H1 (cell line): ENCODE results near the gene MS4A5. TPM values are rescaled to one million over a fixed set of nuclear protein-coding genes. Genes with fewer than 3 reads are reported as not detected.

ENCODE experiments used
- CTCF ChIA-PET: fragments of 300-600 bp; sonication (Branson Sonifier 250); formaldehyde crosslinking; loops from one replicate; lab custom pipeline; 2021; ENCODE audit not compliant: partially characterized antibody; lab: Charles Lee
- POLR2A ChIA-PET: fragments of 300-600 bp; sonication (Branson Sonifier 250); formaldehyde crosslinking; loops from one replicate; lab custom pipeline; 2021; ENCODE audit warnings: inconsistent platforms; ENCODE audit not compliant: partially characterized antibody; lab: Charles Lee
- DNase-seq, 2 experiments: peaks; one replicate each; pipeline versions ENCODE4 v3.0.0 to v3.0.0-alpha.2; 2010 to 2022; ENCODE audit warnings: low spot score in 2 of 2, low read depth in 1 of 2, mixed read lengths in 1 of 2
- FAIRE-seq: peaks from 2 replicates; lab custom pipeline; 2011; peaks lifted over from hg19 to GRCh38; lab: Jason Lieb, UNC
- H2AFZ ChIP-seq: 2 replicates; pipeline ENCODE4 v1.8.1; 2012; ENCODE audit warnings: low read length, inconsistent platforms
- H2AK5ac ChIP-seq: 2 replicates; pipeline ENCODE4 v1.6.1; 2013; ENCODE audit warnings: low read depth, low read length
- H2BK120ac ChIP-seq: replicated peaks from 2 replicates; pipeline ENCODE3; 2013; ENCODE audit warnings: low read depth, low read length, inconsistent platforms
- H2BK12ac ChIP-seq: 2 replicates; pipeline ENCODE4 v1.6.1; 2013; ENCODE audit warnings: low read depth, low read length
- H2BK15ac ChIP-seq: 2 replicates; pipeline ENCODE4 v1.6.1; 2013; ENCODE audit warnings: low read length
- H2BK20ac ChIP-seq: 2 replicates; pipeline ENCODE4 v1.6.1; 2013; ENCODE audit warnings: low read length
- H2BK5ac ChIP-seq: 2 replicates; pipeline ENCODE4 v1.6.1; 2013; ENCODE audit warnings: low read depth, low read length
- H3K14ac ChIP-seq: 2 replicates; pipeline ENCODE4 v1.6.1; 2013; ENCODE audit warnings: inconsistent platforms; ENCODE audit not compliant: insufficient read length
- H3K18ac ChIP-seq: 2 replicates; pipeline ENCODE4 v1.6.1; 2013; ENCODE audit warnings: low read length; ENCODE audit errors: extremely low read depth
- H3K23ac ChIP-seq: 2 replicates; pipeline ENCODE4 v1.6.1; 2013; ENCODE audit warnings: inconsistent platforms; ENCODE audit not compliant: insufficient read length
- H3K23me2 ChIP-seq: 2 replicates; pipeline ENCODE4 v1.6.1; 2013; ENCODE audit warnings: low read depth, low read length
- H3K27ac ChIP-seq: 2 replicates; pipeline ENCODE4 v1.6.1; 2011; ENCODE audit warnings: low read depth, low read length, inconsistent platforms
- H3K27me3 ChIP-seq, 4 experiments: replicated peaks in 1 of 4; 1 replicate in 1 of 4; 2 replicates in 3 of 4; pipeline versions ENCODE4 v1.6.1 to v1.8.1; 2011 to 2013; ENCODE audit warnings: low read length in 3 of 4, mild to moderate bottlenecking in 3 of 4, inconsistent platforms in 2 of 4, mixed read lengths in 2 of 4, moderate library complexity in 1 of 4; ENCODE audit not compliant: control insufficient read depth in 3 of 4, insufficient read depth in 3 of 4; ENCODE audit errors: extremely low read depth in 1 of 4
- H3K36me3 ChIP-seq, 4 experiments: 2 replicates each; pipeline versions ENCODE4 v1.6.1 to v1.8.1; 2011 to 2013; ENCODE audit warnings: mild to moderate bottlenecking in 4 of 4, low read length in 3 of 4, moderate library complexity in 2 of 4, control low read depth in 1 of 4, inconsistent platforms in 1 of 4; ENCODE audit not compliant: insufficient read depth in 4 of 4, control insufficient read depth in 2 of 4
- H3K4ac ChIP-seq: replicated peaks from 2 replicates; pipeline ENCODE3; 2013; ENCODE audit warnings: low read length, low read depth, mixed read lengths, inconsistent platforms; ENCODE audit not compliant: insufficient read length
- H3K4me1 ChIP-seq, 4 experiments: replicated peaks in 1 of 4; 1 replicate in 1 of 4; 2 replicates in 3 of 4; pipeline versions ENCODE4 v1.6.1 to v1.8.1; 2011 to 2013; ENCODE audit warnings: low read length in 3 of 4, inconsistent platforms in 2 of 4, mixed read lengths in 1 of 4; ENCODE audit not compliant: insufficient read depth in 4 of 4, control insufficient read depth in 3 of 4
- H3K4me2 ChIP-seq, 2 experiments: 2 replicates each; pipeline versions ENCODE4 v1.6.1 to v1.8.1; 2011 to 2013; ENCODE audit warnings: low read depth in 2 of 2, low read length in 2 of 2, control low read depth in 1 of 2, inconsistent platforms in 1 of 2, mild to moderate bottlenecking in 1 of 2; ENCODE audit not compliant: insufficient read depth in 1 of 2
- H3K4me3 ChIP-seq, 4 experiments: fragments of 200-600, 300-600 bp in 1 of 4; sonication (generic), shearing (Covaris generic), sonication (Bioruptor Twin) in 1 of 4; 2 replicates each; pipeline versions ENCODE4 v1.5.1 to v1.8.1; 2011 to 2016; ENCODE audit warnings: low read length in 4 of 4, low read depth in 3 of 4, control low read depth in 2 of 4, inconsistent platforms in 2 of 4, mild to moderate bottlenecking in 2 of 4, mixed read lengths in 1 of 4, moderate library complexity in 1 of 4; ENCODE audit not compliant: insufficient read depth in 2 of 4; ENCODE audit errors: extremely low read depth in 1 of 4
- H3K56ac ChIP-seq: replicated peaks from 2 replicates; pipeline ENCODE3; 2013; ENCODE audit warnings: low read depth, mild to moderate bottlenecking, mixed read lengths, low read length, inconsistent platforms; ENCODE audit not compliant: insufficient read length
- H3K79me1 ChIP-seq: 2 replicates; pipeline ENCODE4 v1.6.1; 2013; ENCODE audit warnings: low read depth, low read length, control low read depth
- H3K79me2 ChIP-seq, 2 experiments: 2 replicates each; pipeline versions ENCODE4 v1.6.1 to v1.8.1; 2012 to 2013; ENCODE audit warnings: low read length in 2 of 2, mild to moderate bottlenecking in 2 of 2, inconsistent platforms in 1 of 2; ENCODE audit not compliant: insufficient read depth in 2 of 2, control insufficient read depth in 1 of 2
- H3K9ac ChIP-seq, 4 experiments: replicated peaks in 1 of 4; 1 replicate in 1 of 4; 2 replicates in 3 of 4; pipeline versions ENCODE4 v1.6.1 to v1.8.1; 2011 to 2013; ENCODE audit warnings: low read depth in 3 of 4, low read length in 3 of 4, control low read depth in 2 of 4, mild to moderate bottlenecking in 2 of 4, moderate library complexity in 2 of 4, inconsistent platforms in 1 of 4; ENCODE audit errors: extremely low read depth in 1 of 4
- H3K9me3 ChIP-seq, 2 experiments: 2 replicates each; pipeline versions ENCODE4 v1.6.1 to v1.8.1; 2012 to 2013; ENCODE audit warnings: mild to moderate bottlenecking in 2 of 2, moderate library complexity in 2 of 2, control low read depth in 1 of 2, inconsistent platforms in 1 of 2, low read depth in 1 of 2, low read length in 1 of 2, mixed read lengths in 1 of 2; ENCODE audit not compliant: insufficient read depth in 2 of 2
- H4K20me1 ChIP-seq, 2 experiments: replicated peaks in 1 of 2; 2 replicates each; pipeline versions ENCODE3 to v1.8.1; 2011 to 2013; ENCODE audit warnings: inconsistent platforms in 2 of 2, low read length in 2 of 2, mild to moderate bottlenecking in 1 of 2; ENCODE audit not compliant: insufficient read depth in 2 of 2, control insufficient read depth in 1 of 2
- H4K5ac ChIP-seq: 2 replicates; pipeline ENCODE4 v1.6.1; 2013; ENCODE audit warnings: low read length, low read depth, mixed read lengths, inconsistent platforms; ENCODE audit not compliant: insufficient read length
- H4K8ac ChIP-seq: 2 replicates; pipeline ENCODE4 v1.8.0; 2013; ENCODE audit warnings: mild to moderate bottlenecking, moderate library complexity, low read length, inconsistent platforms; ENCODE audit not compliant: insufficient read depth; ENCODE audit errors: extremely low read depth
- H4K91ac ChIP-seq: replicated peaks from 2 replicates; pipeline ENCODE3; 2013; ENCODE audit warnings: low read length, mixed read lengths, inconsistent platforms; ENCODE audit not compliant: insufficient read length
- BRCA1 ChIP-seq: IDR thresholded peaks from 2 replicates; pipeline ENCODE4 v1.6.1; 2012; ENCODE audit warnings: low read depth, low read length, improper control_type of control experiment
- CEBPB ChIP-seq: IDR thresholded peaks from 2 replicates; pipeline ENCODE4 v1.6.1; 2012; ENCODE audit warnings: low read depth, low read length
- CHD1 ChIP-seq: IDR thresholded peaks from 2 replicates; pipeline ENCODE4 v1.6.1; 2012; ENCODE audit warnings: low read depth, low read length, improper control_type of control experiment
- CREB1 ChIP-seq: IDR thresholded peaks from 2 replicates; pipeline ENCODE4 v1.6.1; 2012; ENCODE audit warnings: inconsistent platforms
- EP300 ChIP-seq, 2 experiments: IDR thresholded peaks; 1 replicate in 1 of 2; 2 replicates in 1 of 2; pipeline ENCODE4 v1.6.1; 2011 to 2012; ENCODE audit warnings: low read depth in 2 of 2, low read length in 2 of 2, mild to moderate bottlenecking in 2 of 2, borderline replicate concordance in 1 of 2, inconsistent platforms in 1 of 2, moderate library complexity in 1 of 2
- JUN ChIP-seq: IDR thresholded peaks from 2 replicates; pipeline ENCODE4 v1.6.1; 2011; ENCODE audit warnings: low read depth, mild to moderate bottlenecking, improper control_type of control experiment, low read length
- NANOG ChIP-seq: IDR thresholded peaks from 2 replicates; pipeline ENCODE4 v1.6.1; 2011; ENCODE audit warnings: low read length, low read depth, mild to moderate bottlenecking, inconsistent platforms; ENCODE audit not compliant: insufficient read depth, poor library complexity, severe bottlenecking
- SUZ12 ChIP-seq: fragments of 200-600 bp; sonication (generic); IDR thresholded peaks from 2 replicates; pipeline ENCODE4 v1.6.1; 2012; ENCODE audit warnings: mild to moderate bottlenecking, inconsistent platforms, low read length, moderate library complexity, mixed read lengths
- TBP ChIP-seq: IDR thresholded peaks from 2 replicates; pipeline ENCODE4 v1.6.1; 2011; ENCODE audit warnings: low read depth, low read length, improper control_type of control experiment
- ZNF274 ChIP-seq: IDR thresholded peaks from 2 replicates; pipeline ENCODE4 v1.7.0; 2012; ENCODE audit warnings: low read length, borderline replicate concordance; ENCODE audit errors: extremely low read depth
- polyA plus RNA-seq, 7 experiments: library from polyadenylated mRNA; depleted of rRNA in 3 of 7; stranded (reverse) in 5 of 7; unstranded in 2 of 7; fragments of >200 nt in 5 of 7; fragments of 200-250 nt in 2 of 7; gene quantifications; 1 replicate in 5 of 7; 2 replicates in 1 of 7; 4 replicates in 1 of 7; pipeline versions ENCODE4 v1.2.1 to v1.2.3, GENCODE V29; 2011 to 2013; ENCODE audit warnings: missing spikeins in 2 of 7, mixed read lengths in 2 of 7
- total RNA-seq: library from RNA; stranded (reverse); fragmentation: NEBNext Ultra II Directional; extraction: Animal tissue kit (Norgen Biotek cat#: 25700); gene quantifications from 2 replicates; pipeline ENCODE4 v1.2.1, GENCODE V29; 2021
- TF ChIP-seq, protein P1 (sequence below): IDR thresholded peaks from 2 replicates; pipeline ENCODE4 v1.6.1; 2012; ENCODE audit warnings: inconsistent platforms
- TF ChIP-seq, protein P2 (sequence below): IDR thresholded peaks from 2 replicates; pipeline ENCODE4 v1.6.1; 2011; ENCODE audit warnings: low read length, improper control_type of control experiment

Gene MS4A5
- total and polyA plus RNA-seq, 2 of the 8 experiments (the other 6 are each of a cell fraction or from before 2014, with no cell fraction given): not detected

DNA sequence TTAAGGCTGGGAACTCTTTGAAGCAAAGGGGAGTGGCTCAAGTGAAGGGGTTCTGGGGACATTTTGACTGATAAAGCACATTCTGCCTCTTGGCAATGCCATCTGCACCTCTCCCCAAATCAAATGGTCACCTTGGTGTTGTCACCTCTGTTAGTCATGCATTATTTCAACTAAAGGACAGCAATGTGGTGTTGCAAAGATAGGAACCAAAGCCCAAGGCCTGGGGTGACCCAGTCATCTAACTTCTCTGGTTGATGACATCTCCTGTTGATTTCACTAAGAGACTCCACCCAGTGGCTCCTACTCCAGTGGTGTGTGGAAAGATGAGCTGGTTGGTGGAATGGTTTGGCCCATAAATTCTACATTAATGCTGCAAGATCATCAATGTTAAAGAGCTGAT, 18.5 kb downstream of the MS4A5 start:
- H3K27ac ChIP-seq: no peak overlapping the region
- H3K79me1 ChIP-seq: no peaks in the 10 kb centered on the region
- H3K36me3 ChIP-seq: no peaks in the 10 kb centered on the region
- no peaks in the 10 kb centered on the region for H3K23me2 ChIP-seq
- H3K4ac ChIP-seq: no peak overlapping the region
- no peak overlapping the region for H2AFZ ChIP-seq
- DNase-seq (no peak), FAIRE-seq (no peak)
- H4K91ac ChIP-seq: no peak overlapping the region
- H3K56ac ChIP-seq: no peak overlapping the region
- no peak overlapping the region for H3K23ac ChIP-seq
- H3K4me1 ChIP-seq: no peaks in the 10 kb centered on the region
- H3K27me3 ChIP-seq: no peaks in the 10 kb centered on the region
- ChIA-PET CTCF (interaction anchor here (0.9 to 1.0 kb wide), 2 partner anchors 11 to 182 kb away, joined by 3 read pairs; no protein-coding TSS in a partner anchor), POLR2A (no interaction called here)
- no peak overlapping the region for H3K4me3 ChIP-seq
- H2BK5ac ChIP-seq: no peak overlapping the region
- H3K9ac ChIP-seq: no peak overlapping the region
- H2BK20ac ChIP-seq: no peak overlapping the region
- H2BK120ac ChIP-seq: no peak overlapping the region
- H2AK5ac ChIP-seq: no peak overlapping the region
- H2BK12ac ChIP-seq: no peak overlapping the region
- no peak overlapping the region for H3K18ac ChIP-seq
- no peak overlapping the region for H3K4me2 ChIP-seq
- no peak overlapping the region for H4K5ac ChIP-seq
- H4K8ac ChIP-seq: no peak overlapping the region
- no peaks in the 10 kb centered on the region for H4K20me1 ChIP-seq
- H3K9me3 ChIP-seq: peaks cover 2 to 12% of the 10 kb centered on the region in 2 experiments; a peak in 3 of 4 replicates
- H2BK15ac ChIP-seq: no peak overlapping the region
- H3K14ac ChIP-seq: no peak overlapping the region
- no peaks in the 10 kb centered on the region for H3K79me2 ChIP-seq
- TF ChIP-seq EP300 (IDR thresholded peaks at IDR 0.05; ENCODE audit: borderline replicate concordance in 1 of 2, low read depth in 2 of 2, low read length in 2 of 2) (no peak), NANOG (no peak), CEBPB (no peak), CREB1 (no peak), ZNF274 (no peak), BRCA1 (no peak), SUZ12 (no peak), TBP (no peak), JUN (no peak), CHD1 (no peak)
- TF ChIP-seq, protein P1, sequence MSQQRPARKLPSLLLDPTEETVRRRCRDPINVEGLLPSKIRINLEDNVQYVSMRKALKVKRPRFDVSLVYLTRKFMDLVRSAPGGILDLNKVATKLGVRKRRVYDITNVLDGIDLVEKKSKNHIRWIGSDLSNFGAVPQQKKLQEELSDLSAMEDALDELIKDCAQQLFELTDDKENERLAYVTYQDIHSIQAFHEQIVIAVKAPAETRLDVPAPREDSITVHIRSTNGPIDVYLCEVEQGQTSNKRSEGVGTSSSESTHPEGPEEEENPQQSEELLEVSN: no peak
- TF ChIP-seq, protein P2, sequence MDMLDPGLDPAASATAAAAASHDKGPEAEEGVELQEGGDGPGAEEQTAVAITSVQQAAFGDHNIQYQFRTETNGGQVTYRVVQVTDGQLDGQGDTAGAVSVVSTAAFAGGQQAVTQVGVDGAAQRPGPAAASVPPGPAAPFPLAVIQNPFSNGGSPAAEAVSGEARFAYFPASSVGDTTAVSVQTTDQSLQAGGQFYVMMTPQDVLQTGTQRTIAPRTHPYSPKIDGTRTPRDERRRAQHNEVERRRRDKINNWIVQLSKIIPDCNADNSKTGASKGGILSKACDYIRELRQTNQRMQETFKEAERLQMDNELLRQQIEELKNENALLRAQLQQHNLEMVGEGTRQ: no peak
